ENCODE measurements around the gene EDIL3. TPM values are rescaled to one million over a fixed set of nuclear protein-coding genes. Genes with fewer than 3 reads are reported as not detected.
A peak's percentile ranks its signal among the peaks of the same experiment; 100 is the strongest.

EDIL3 gene
- total RNA-seq, 1 experiment from 2014 or later: not detected

GRCh38 chr5:83937837-83938236, 446.8 kb downstream of the EDIL3 start:
- Histone ChIP-seq H3K27me3 (replicated peaks; ENCODE audit: control insufficient read depth, insufficient read depth, low read length) (no peaks in the 10 kb centered on the region), H3K9me3 (no peaks in the 10 kb centered on the region), H3K4me3 (ENCODE audit: low read depth, low read length) (no peak overlapping the region), H3K4me1 (no peaks in the 10 kb centered on the region), H3K36me3 (ENCODE audit: control insufficient read depth, insufficient read depth, low read length) (no peaks in the 10 kb centered on the region)
- Mint-ChIP-seq H3K4me3 (ENCODE audit: unreplicated experiment) (no peak overlapping the region), H3K36me3 (ENCODE audit: insufficient read depth, unreplicated experiment) (no peaks in the 10 kb centered on the region), H3K9me3 (ENCODE audit: unreplicated experiment) (peaks cover 2% of the 10 kb centered on the region), H3K27me3 (ENCODE audit: insufficient read depth, unreplicated experiment) (no peaks in the 10 kb centered on the region), H3K27ac (ENCODE audit: unreplicated experiment) (no peak overlapping the region), H3K4me1 (ENCODE audit: low read depth, unreplicated experiment) (no peaks in the 10 kb centered on the region)
- intact Hi-C loops (cut with micrococcal nuclease; ENCODE audit: unreplicated experiment): no loop called here
- POLR2A ChIA-PET: no interaction called here
- BruUV-seq (replicated peaks): no TSS peak
- CTCF ChIA-PET: no interaction called here
- TF ChIP-seq CTCF (IDR thresholded peaks at IDR 0.05; ENCODE audit: insufficient read depth in 1 of 2, low read depth in 1 of 2, low read length in 1 of 2, severe bottlenecking in 1 of 2, unreplicated experiment in 1 of 2): no peak
- no peak for DNase-seq

DNA sequence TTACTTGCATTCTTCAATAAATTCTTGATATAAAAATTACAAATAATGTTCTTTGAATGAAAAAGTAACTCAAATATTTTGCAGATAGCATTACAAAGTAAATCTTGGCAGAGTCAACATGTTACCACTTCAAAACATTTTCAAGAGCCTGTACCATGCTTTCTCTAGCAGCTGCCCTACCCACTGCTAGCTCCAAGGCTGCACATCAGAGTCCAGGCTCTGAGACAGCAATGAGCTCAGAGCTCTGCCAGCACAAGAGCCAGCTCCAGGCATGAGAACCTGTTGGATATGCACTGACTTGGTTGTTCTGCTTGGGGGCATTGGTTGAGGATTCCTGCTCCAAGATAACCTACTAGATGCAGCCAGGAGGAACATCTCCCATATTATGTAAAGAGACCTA, 452.7 kb downstream of the EDIL3 start:
- Mint-ChIP-seq H3K9me3 (ENCODE audit: unreplicated experiment) (peaks cover 10% of the 10 kb centered on the region), H3K27me3 (ENCODE audit: insufficient read depth, unreplicated experiment) (no peaks in the 10 kb centered on the region), H3K4me1 (ENCODE audit: low read depth, unreplicated experiment) (no peaks in the 10 kb centered on the region), H3K27ac (ENCODE audit: unreplicated experiment) (no peak overlapping the region), H3K4me3 (ENCODE audit: unreplicated experiment) (no peak overlapping the region), H3K36me3 (ENCODE audit: insufficient read depth, unreplicated experiment) (no peaks in the 10 kb centered on the region)
- no TSS peak for BruUV-seq (replicated peaks)
- intact Hi-C loops (cut with micrococcal nuclease; ENCODE audit: unreplicated experiment): no loop called here
- Histone ChIP-seq H3K36me3 (ENCODE audit: control insufficient read depth, insufficient read depth, low read length) (no peaks in the 10 kb centered on the region), H3K4me3 (ENCODE audit: low read depth, low read length) (no peak overlapping the region), H3K4me1 (no peaks in the 10 kb centered on the region), H3K27me3 (replicated peaks; ENCODE audit: control insufficient read depth, insufficient read depth, low read length) (no peaks in the 10 kb centered on the region), H3K9me3 (no peaks in the 10 kb centered on the region)
- TF ChIP-seq CTCF (IDR thresholded peaks at IDR 0.05; ENCODE audit: insufficient read depth in 1 of 2, low read depth in 1 of 2, low read length in 1 of 2, severe bottlenecking in 1 of 2, unreplicated experiment in 1 of 2): no peak
- DNase-seq: no peak
- CTCF ChIA-PET: no interaction called here
- POLR2A ChIA-PET: no interaction called here

DNA sequence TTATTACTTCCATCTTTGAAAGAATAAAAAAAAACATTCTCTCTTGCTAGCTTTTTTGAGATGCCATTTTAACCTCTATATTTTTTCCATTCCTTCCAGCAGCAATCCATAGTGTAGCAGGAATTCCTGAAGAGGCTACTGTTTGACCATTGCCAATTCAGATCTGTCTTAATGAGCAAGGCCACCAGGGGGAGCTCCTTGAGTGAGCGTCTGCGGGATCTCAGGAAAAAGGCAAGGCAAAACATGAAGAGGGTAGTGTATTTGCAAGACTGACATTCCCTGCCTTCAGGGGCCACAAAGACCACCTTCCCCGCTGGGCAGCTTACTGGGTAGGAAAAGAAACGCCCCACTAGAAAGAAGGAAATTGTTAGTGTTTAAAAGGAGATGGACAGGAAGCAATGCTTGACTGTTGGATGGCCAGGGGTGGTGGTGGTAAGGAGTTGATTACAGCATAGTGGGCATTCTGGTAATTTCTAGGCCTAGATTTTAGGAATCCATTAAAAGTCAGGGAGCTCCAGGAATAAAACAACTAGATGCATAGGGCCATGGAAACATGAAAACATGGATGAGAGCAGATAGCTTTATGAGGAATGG, 457.4 kb downstream of the EDIL3 start:
- no peak overlapping the region for H3K4me3 ChIP-seq (ENCODE audit: low read depth, low read length)
- H3K4me3 Mint-ChIP-seq (ENCODE audit: unreplicated experiment): no peak overlapping the region
- H3K36me3 ChIP-seq (ENCODE audit: control insufficient read depth, insufficient read depth, low read length): no peaks in the 10 kb centered on the region
- H3K27me3 Mint-ChIP-seq (ENCODE audit: insufficient read depth, unreplicated experiment): no peaks in the 10 kb centered on the region
- intact Hi-C loops (cut with micrococcal nuclease; ENCODE audit: unreplicated experiment): loop anchor here (2.0 to 5.0 kb wide), 2 partner anchors 205 to 328 kb away; partner anchors contain the start of gene HAPLN1
- peaks cover 2% of the 10 kb centered on the region for H3K9me3 Mint-ChIP-seq (ENCODE audit: unreplicated experiment)
- peaks cover 13% of the 10 kb centered on the region for H3K4me1 Mint-ChIP-seq (ENCODE audit: low read depth, unreplicated experiment)
- POLR2A ChIA-PET: no interaction called here
- BruUV-seq (replicated peaks): no TSS peak
- CTCF ChIA-PET: interaction anchor here (0.6 to 0.7 kb wide), 6 partner anchors 10 to 299 kb away, joined by 3 to 4 read pairs (median 4); no protein-coding TSS in a partner anchor
- H3K4me1 ChIP-seq: 0 out of 2 replicates have a peak, but pooled peaks cover 13% of the 10 kb centered on the region
- peak; percentile 71 to 73 for TF ChIP-seq CTCF (IDR thresholded peaks at IDR 0.05; ENCODE audit: insufficient read depth in 1 of 2, low read depth in 1 of 2, low read length in 1 of 2, severe bottlenecking in 1 of 2, unreplicated experiment in 1 of 2)
- peak; percentile 70 to 80 for DNase-seq
- H3K9me3 ChIP-seq: no peaks in the 10 kb centered on the region
- no peak overlapping the region for H3K27ac Mint-ChIP-seq (ENCODE audit: unreplicated experiment)
- H3K27me3 ChIP-seq (replicated peaks; ENCODE audit: control insufficient read depth, insufficient read depth, low read length): no peaks in the 10 kb centered on the region
- no peaks in the 10 kb centered on the region for H3K36me3 Mint-ChIP-seq (ENCODE audit: insufficient read depth, unreplicated experiment)
